ENCODE measurements around the gene FURIN.

GRCh38 chr15:90866800-90867199 is 1.6 kb upstream of the FURIN start:
- TF ChIP-seq CTCF (IDR thresholded peaks at IDR 0.05) (no peak), POLR2AphosphoS5 (IDR thresholded peaks at IDR 0.05; ENCODE audit: insufficient read depth in 1 of 2, low read depth in 1 of 2) (no peak), POLR2A (IDR thresholded peaks at IDR 0.05) (no peak)

Data from vagina (tissue), 2 donors.